EL (cell line): ENCODE data around the gene KATNB1.
"Not testable (repeated sequence)": the region's sequence is repeated elsewhere in the genome, so short reads cannot be mapped to it uniquely, and the experiment has no call there.

Experiments used
- DNase-seq: peaks from one replicate; pipeline ENCODE4 v3.0.0-alpha.2; 2016

KATNB1 gene

DNA sequence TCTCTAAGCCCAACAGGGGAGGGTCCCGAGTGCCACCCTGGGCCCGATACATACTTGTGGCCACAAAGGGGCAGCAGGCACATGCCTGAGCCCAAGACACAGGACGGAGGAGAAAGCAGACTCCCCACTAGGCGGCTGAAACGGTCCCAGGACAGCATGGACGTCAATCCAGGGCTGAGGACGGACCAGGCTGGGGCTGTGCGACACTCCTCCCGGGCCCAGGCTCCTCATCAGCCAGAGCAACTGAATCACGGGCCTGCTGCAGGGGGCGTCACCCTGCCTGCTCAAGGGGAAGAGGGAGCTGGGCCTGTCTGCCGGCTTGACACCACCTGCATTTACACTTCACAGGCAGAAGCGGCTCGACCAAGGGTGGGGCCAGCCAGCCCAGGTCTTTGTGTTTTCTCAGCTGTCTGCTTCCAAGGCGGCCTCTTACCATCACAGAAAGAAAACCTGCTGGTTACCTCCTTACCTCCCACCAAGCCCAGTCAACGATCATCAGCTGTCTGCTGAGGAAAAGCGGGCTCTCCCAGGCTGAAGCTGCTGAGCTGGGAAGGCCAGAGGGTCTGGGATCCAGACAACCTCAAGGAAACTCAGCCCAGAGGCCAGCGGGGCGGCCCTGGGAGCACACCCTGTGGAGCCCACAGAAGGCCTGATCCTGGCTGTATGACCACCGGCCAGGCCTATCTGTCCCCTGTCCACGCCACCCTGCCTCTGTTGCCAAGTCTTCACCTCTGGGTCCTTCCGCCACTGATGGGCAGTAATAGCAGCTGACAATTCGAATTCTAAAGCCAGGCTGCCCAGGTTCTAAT, 40.3 kb downstream of the KATNB1 start:
- no peak for DNase-seq

DNA sequence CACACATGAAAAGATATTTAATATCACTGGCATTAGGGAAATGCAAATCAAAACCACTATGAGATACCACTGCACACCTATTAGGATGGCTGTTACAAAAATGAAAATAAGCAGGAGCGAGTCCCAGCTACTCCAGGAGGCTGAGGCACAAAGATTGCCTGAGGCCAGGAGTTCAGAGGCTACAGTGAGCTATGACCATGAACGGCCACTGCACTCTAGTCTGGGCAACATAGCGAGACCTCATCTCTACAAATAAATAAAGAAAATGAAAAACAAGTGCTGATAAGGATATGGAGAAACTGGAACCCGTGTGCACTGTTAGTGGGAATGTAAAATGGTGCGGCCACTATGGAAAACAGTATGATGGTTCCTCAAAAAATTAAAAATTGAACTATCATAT, 43.1 kb downstream of the KATNB1 start:
- no peak for DNase-seq

- DNase-seq: not testable (repeated sequence)
Measured at GRCh38 chr16:57779836-57780235, 44.3 kb downstream of the KATNB1 start.

- no peak for DNase-seq
Measured at GRCh38 chr16:57781349-57781740, 45.8 kb downstream of the KATNB1 start.

DNA sequence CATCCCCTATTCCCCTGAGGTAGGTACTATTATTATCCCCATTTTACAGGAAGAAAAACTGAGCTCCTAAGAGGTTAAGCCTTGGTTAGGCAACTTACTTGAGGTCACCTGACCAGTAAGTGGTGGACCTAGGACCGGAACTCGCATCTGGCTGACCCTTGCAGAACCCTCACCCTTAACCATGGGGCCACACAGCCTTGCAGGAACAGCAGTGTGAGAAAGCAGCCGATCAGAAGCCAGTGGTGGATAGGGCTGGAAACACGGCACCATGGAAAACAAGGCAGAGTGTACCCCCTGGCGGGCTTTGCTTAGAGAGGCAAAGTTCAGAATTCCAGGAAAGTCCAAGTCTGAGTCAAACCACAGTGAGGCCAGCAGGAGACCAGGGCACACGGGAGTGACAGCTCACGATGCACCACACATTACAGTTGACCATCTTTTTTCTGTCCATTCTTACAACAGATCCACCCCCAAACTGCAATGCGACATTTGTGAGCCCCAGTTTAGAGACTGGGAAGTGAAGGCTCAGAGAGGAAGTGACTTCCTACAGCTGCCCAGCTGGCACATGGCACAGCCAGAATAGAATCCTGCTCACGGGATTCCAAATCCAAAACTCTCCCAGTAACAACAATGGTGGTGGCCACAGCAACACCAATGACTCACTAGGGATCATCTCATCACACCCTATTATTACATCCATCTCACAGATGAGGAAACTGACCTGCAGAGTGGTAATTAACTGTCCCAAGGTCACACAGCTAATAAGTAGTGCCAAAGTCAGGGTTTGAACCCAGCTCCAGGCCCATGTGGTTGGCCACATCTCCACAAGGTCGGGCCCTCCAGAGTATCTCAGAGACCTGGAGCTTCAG, 46.4 kb downstream of the KATNB1 start:
- peak; percentile 55 for DNase-seq

DNA sequence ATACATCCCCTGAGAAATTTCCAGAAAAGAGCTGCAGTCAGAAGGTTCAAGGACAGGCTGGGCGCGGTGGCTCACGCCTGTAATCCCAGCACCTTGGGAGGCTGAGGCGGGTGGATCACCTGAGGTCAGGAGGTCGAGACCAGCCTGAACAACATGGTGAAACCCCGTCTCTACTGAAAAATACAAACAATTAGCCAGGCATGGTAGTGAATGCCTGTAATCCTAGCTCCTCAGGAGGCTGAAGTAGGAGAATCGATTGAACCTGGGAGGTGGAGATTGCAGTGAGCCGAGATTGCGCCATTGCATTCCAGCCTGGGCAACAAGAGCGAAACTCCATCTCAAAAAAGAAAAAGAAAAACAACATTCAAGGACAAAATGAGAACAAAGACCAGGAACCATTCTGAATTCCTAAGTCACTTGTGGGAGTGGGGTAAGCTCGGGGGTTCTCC, 47.1 kb downstream of the KATNB1 start:
- not testable (repeated sequence) for DNase-seq

GRCh38 chr16:57783116-57783515, 47.5 kb downstream of the KATNB1 start:
- DNase-seq: no peak

DNA sequence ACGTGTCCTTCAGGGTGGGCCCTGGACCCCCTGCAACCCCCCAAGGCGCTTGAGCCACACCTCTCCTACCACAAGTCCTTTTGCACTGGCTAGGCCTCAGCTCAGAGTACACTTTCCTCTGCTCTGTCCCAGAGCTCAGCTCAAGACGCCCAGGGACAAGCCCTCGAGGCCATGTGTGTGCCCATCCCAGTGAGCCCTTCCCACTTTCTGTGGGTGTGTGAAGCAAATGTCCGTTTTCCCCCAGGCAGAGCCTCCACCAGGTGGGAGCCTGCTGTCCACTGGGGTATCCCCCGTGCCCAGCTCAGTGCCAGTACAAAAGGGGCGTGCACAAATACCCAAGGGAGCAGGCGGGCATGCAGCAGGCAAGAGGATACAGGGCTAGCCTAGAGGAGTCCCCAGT, 48.3 kb downstream of the KATNB1 start:
- no peak for DNase-seq

- DNase-seq: no peak
Measured at GRCh38 chr16:57784334-57784733, 48.8 kb downstream of the KATNB1 start.

GRCh38 chr16:57785385-57785784, 49.8 kb downstream of the KATNB1 start:
- DNase-seq: no peak

GRCh38 chr16:57785924-57786323, 50.4 kb downstream of the KATNB1 start:
- DNase-seq: no peak

DNA sequence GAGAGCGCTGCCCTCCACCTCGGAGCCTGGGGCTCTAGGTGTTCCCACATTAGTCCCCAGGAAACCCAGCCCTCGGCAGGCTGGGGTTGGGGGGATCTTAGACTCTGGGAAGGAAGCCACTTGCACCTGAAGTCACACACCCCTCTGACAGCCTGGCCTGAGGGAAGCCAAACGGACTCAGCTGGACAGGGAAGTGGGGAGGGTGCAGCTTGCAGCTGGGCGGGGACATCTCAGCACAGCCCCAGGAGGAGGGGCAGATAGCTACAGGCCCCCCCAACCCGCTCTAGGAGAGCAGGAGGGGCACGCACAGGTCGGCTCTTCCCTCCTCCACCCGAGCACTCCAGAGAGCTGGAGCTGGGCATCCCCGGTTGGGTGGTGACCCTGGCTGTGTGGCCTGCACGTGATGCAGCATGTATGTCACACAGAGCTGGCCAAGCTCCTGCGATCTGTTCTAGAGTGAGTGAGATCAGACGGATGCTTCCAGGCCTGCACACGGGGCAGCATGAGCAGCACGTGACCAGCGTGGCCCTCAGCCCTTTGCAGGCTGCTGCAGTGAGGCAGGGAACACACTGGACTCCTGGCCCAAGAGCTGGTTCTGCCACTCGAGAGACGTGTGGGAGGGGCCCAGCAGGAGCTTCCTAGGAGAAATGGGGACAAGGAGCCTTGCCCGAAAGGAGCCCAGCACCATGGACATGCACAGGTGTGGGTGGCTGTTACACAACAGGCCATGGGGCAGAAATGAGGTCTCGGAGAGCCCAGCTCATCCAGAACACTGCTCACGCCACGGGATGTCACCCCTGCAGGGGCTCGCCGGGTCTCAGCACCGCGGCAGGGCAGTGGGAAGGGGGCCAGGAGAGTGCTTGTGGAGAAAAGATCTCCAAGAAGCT, 51.3 kb downstream of the KATNB1 start:
- DNase-seq: no peak

DNA sequence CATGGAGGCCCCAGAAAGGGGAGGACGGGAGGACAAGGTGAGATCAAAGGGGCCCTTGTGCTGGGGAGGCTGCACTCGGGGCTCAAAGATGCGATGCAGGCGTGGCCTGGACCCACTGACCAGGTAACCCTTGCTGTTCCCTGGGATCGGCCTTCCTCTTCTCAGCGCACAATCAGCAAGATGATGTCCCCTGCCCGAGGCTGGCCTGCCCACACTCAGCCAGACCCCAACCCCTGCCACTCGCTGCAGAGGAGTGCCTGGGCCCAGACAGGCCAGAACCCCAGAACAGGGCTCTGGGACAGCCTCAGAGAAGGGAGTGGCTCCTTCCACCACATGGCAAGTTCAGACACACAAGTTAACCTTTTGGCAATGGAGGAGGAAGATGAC, 51.9 kb downstream of the KATNB1 start:
- no peak for DNase-seq

DNA sequence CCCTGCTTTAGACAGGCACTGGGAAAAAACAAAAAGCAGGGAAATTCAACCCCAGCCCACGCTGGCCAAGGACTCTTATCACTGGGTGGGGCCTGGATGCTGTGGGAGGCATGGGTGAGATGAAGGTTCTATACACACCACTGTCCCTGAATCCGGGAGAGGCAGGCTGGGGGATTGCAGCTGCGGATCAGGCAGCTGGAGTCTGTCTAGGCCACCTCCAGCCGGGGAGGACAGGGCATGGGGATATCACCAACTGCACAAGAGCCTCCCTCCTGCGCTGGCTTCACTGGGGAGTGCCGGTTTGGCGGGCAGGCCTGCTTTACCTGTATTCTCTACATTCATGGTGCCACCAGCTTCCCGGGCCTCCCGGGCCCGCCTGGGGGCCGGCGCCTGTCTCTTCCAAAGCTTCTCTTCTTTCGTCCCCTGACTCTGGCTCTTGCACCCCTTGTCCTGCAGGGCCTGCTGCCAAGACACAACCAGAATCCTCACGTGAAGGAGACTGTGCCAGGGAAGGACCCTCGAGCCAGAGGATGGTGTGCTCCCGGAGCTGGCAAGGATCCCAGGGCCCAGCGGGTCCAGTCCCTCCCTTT, 52.8 kb downstream of the KATNB1 start:
- DNase-seq: no peak

DNA sequence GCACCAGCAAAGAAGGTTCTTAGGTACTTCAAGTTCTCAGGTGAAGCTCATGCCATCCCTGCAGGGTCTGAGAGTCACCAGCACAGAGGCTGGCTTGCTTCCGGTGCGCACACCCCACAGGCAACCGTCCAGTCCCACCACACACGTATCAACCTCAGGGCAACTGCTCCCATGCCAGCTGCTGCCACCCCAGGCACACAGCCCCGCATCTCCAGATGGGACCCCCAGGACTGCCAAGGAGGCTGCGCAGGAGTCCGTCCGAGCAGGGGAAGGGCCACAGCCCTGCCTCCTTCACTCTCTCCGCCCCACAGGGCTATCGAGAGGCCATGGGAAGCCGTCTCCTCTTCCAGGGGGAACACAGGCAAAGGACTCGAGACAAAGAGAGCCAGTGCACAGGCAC, 53.4 kb downstream of the KATNB1 start:
- no peak for DNase-seq

DNA sequence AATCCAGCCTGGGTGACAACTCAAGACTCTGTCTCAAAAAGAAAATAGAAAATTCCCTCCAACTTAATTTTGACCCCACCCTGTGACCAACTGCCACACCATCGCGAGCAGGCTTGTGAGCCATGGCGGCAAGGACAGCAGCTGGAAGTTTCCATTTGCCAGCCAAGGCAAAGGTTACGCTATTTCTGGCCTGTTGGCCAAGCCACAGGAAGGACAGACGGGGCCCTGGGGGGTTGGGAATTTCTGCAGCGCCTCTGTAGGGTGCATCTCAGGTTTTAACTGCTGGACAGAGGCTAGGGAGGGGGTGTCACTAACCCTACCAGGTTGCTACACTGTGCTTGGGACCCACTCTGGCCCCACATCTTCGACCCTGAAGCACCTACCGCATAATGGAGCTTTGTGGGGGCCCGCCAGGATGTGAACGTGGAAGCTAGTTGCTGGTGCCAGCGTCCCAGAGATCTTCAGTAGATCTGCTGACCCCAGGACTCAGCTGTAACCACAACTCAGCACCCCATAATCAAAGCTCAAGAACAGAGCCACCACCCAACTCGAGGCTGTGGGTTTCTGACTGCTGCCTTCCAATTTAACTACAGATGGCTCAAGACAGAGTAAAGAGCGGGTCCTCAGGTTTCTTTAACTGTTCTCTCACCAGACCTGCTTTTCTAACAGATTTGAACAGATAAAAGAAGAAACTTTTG, 55.8 kb downstream of the KATNB1 start:
- no peak for DNase-seq

- no peak for DNase-seq
Measured at GRCh38 chr16:57791893-57792461, 56.4 kb downstream of the KATNB1 start.

DNA sequence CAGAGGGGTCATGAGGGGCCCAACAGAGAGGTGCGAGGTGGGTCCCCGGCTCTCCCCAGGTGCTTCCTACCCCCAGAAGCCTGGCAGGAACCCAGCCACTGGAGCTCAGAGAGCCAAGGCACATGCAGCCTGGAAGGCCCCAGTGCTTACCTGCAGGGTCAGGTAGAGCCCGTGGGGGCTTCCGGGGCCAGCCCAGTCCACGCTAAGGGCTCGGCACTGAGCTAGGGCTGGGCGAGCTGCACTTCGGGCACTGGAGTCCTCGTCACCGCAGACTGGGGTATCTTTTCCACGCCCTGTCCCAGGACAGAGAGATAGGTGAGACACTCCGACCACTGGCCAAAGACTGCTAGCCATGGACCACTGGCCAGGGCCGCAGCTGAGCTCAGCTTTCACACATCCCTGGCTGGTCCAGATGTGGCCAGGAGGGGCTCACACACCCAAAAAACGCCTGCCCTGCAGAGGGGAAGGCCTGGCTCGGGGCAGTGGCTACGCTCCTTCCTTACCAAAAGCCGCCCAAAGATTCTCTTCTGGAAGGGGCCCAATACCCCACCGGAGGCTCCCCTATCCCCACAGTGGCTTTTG, 59.4 kb downstream of the KATNB1 start:
- DNase-seq: no peak

DNA sequence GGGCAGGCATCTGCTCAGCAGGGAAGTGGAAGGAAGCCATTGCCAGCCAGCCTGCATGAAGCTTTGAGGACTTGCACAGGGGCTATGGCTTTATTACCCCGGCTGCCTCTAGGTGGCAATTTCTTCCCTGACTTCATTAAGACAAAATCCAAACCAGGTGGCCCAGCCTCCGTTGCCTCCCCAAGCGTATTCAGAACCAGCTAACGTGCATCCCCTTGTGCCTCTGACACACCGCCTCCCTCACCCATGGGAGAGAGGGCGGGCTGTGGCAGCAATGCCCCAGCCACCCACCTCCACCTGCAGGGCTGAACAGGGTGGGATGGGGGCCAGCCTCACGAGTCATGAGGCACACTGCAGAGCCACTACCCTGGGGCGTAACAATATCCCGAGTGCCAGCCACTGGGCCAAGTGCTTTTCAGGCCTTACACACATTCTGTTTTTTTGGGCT, 59.9 kb downstream of the KATNB1 start:
- DNase-seq: peak; percentile 44

DNA sequence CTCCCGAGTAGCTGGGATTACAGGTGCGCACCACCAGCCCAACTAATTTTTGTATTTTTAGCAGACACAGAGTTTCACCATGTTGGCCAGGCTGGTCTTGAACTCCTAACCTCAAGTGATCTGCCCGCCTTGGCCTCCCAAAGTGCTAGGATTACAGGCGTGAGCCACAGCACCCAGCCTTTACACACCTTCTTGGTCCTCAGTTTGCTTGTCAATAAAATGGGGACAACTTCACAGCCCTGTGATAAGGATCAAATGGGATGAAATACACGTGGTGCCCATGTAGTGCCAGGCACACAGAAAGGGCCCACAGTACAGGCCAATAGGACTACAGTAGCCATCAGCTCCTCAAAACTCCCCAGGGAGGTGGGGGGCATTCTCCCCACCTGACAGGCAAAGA, 60.4 kb downstream of the KATNB1 start:
- not testable (repeated sequence) for DNase-seq

DNA sequence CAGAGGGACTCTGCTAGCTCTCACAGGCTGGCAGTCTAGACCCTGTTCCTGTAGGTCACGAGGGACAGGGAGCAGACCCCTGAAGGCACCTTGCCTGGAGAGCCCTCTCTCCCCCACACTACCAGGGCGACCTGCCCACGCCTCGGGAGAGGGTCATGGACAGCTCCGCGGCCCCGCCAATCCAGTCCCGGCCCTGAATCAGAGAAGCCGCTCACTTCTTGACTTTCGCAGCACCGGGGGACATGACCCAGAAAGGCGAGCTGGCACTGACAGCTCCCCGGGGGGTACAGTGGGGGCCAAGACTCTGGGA, 61.6 kb downstream of the KATNB1 start:
- no peak for DNase-seq
